ENCODE data around the gene RNF157.

DNA sequence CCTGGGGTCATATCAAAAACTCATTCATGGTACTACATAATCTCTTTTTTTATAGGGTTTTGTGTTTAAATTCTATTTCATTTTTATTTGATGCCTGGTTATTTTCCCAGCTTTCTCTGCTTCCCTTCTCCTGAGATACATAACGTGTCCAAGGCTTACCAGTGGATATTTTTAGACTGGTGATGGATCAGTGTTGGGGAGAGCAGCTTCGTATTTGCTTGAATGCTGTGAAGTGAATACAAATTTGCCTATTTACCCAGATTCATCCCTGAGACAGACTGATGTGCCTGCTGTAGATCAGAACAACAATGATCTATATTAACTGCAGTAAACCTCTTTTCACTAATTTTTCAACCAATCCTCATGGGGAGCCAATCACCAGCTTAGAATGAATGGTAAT is 56.0 kb downstream of the RNF157 start:
- TF ChIP-seq, protein P1, sequence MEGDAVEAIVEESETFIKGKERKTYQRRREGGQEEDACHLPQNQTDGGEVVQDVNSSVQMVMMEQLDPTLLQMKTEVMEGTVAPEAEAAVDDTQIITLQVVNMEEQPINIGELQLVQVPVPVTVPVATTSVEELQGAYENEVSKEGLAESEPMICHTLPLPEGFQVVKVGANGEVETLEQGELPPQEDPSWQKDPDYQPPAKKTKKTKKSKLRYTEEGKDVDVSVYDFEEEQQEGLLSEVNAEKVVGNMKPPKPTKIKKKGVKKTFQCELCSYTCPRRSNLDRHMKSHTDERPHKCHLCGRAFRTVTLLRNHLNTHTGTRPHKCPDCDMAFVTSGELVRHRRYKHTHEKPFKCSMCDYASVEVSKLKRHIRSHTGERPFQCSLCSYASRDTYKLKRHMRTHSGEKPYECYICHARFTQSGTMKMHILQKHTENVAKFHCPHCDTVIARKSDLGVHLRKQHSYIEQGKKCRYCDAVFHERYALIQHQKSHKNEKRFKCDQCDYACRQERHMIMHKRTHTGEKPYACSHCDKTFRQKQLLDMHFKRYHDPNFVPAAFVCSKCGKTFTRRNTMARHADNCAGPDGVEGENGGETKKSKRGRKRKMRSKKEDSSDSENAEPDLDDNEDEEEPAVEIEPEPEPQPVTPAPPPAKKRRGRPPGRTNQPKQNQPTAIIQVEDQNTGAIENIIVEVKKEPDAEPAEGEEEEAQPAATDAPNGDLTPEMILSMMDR (IDR thresholded peaks at IDR 0.05; ENCODE audit: poor library complexity) = no peak
- TF ChIP-seq EZH2 (IDR thresholded peaks at IDR 0.05; ENCODE audit: borderline replicate concordance) = no peak

Measured in hepatocyte (in vitro differentiated cells).